Measurements from ENCODE around the gene ARL16.

The ARL16 gene

GRCh38 chr17:81695211-81695610 is 11.6 kb upstream of the ARL16 start:
- TF ChIP-seq, protein P1, sequence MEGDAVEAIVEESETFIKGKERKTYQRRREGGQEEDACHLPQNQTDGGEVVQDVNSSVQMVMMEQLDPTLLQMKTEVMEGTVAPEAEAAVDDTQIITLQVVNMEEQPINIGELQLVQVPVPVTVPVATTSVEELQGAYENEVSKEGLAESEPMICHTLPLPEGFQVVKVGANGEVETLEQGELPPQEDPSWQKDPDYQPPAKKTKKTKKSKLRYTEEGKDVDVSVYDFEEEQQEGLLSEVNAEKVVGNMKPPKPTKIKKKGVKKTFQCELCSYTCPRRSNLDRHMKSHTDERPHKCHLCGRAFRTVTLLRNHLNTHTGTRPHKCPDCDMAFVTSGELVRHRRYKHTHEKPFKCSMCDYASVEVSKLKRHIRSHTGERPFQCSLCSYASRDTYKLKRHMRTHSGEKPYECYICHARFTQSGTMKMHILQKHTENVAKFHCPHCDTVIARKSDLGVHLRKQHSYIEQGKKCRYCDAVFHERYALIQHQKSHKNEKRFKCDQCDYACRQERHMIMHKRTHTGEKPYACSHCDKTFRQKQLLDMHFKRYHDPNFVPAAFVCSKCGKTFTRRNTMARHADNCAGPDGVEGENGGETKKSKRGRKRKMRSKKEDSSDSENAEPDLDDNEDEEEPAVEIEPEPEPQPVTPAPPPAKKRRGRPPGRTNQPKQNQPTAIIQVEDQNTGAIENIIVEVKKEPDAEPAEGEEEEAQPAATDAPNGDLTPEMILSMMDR (IDR thresholded peaks at IDR 0.05; ENCODE audit: low read depth, low read length), result no peak
- no peak overlapping the region for H3K4me3 ChIP-seq (ENCODE audit: low read depth, low read length)
- DNase-seq (ENCODE audit: low read depth, low spot score), result no peak
- in situ Hi-C loops (cut with HindIII; ENCODE audit: low sequenced_read_pairs), result no loop called here

- TF ChIP-seq, protein P1 (IDR thresholded peaks at IDR 0.05; ENCODE audit: low read depth, low read length), result no peak
- DNase-seq (ENCODE audit: low read depth, low spot score), result no peak
- H3K4me3 ChIP-seq (ENCODE audit: low read depth, low read length), result no peak overlapping the region
- in situ Hi-C loops (cut with HindIII; ENCODE audit: low sequenced_read_pairs), result no loop called here
Observed at GRCh38 chr17:81694810-81695209, 11.2 kb upstream of the ARL16 start.

DNA sequence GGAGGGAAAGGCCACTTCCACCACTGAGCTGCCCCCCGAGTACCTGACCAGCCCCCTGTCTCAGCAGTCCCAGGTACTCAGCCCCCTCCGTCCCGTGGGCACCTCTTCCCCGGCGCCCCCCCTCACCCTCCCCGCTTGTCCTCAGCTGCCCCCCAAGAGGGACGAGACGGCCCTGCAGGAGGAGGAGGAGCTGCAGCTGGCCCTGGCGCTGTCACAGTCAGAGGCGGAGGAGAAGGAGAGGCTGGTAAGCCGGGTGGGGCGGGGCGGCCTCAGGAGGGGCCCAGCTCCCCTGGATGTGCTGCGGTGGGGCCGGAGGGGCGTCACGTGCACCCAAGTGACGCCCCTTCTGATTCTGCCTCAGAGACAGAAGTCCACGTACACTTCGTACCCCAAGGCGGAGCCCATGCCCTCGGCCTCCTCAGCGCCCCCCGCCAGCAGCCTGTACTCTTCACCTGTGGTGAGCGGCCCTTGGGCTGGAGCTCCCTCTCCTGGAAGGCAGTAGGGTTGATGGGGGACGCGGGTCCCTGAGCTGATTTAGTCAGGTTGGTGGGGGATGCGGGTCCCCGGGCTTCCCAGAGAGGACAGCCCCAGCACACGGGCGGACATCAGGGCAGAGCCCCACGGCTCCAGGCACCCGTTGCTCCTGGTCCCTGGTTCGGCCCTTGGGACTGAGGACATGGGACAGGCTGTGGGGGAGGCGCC is 10.1 kb upstream of the ARL16 start:
- TF ChIP-seq, protein P1 (IDR thresholded peaks at IDR 0.05; ENCODE audit: low read depth, low read length), result no peak
- DNase-seq (ENCODE audit: low read depth, low spot score), result no peak
- H3K4me3 ChIP-seq (ENCODE audit: low read depth, low read length), result no peak overlapping the region
- in situ Hi-C loops (cut with HindIII; ENCODE audit: low sequenced_read_pairs), result no loop called here

DNA sequence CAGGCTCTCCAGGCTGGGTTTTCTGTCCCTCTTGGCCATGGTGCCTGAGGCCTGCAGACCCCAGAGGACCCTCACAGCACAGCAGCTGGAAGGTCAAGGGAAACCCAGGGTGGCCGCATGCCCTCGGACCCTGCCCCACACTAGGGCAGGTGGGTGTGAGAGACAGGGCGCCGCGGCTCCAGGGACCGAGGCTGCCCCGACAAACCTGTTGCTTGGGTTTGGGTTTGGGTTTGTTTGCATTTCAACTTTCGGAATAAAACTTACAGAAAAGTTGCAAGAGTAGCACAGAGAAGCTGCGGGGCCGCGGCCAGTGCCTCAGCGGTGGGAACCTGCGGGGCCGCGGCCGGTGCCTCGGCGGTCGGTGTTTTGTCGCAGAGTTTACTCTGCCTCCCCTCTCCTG is 8.0 kb upstream of the ARL16 start:
- in situ Hi-C loops (cut with HindIII; ENCODE audit: low sequenced_read_pairs), result no loop called here
- H3K4me3 ChIP-seq (ENCODE audit: low read depth, low read length), result no peak overlapping the region
- TF ChIP-seq, protein P1 (IDR thresholded peaks at IDR 0.05; ENCODE audit: low read depth, low read length), result no peak
- no peak for DNase-seq (ENCODE audit: low read depth, low spot score)

DNA sequence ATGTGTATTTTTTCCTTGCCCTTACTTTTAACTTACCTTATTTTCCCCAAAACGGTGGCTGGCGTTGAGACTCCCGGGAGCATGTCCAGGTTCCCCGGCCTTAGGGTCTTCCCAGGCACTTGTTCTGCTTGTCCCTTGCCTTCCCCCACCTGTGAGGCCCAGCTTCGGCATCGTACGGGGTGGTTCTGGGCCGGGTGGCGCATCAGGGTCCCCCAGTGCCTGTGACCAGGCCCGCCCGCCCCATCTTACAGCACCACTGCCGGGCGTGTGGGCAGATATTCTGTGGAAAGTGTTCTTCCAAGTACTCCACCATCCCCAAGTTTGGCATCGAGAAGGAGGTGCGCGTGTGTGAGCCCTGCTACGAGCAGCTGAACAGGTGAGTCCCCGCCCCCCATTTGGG is 7.6 kb upstream of the ARL16 start:
- TF ChIP-seq, protein P1 (IDR thresholded peaks at IDR 0.05; ENCODE audit: low read depth, low read length), result no peak
- DNase-seq (ENCODE audit: low read depth, low spot score), result no peak
- in situ Hi-C loops (cut with HindIII; ENCODE audit: low sequenced_read_pairs), result no loop called here
- no peak overlapping the region for H3K4me3 ChIP-seq (ENCODE audit: low read depth, low read length)

DNA sequence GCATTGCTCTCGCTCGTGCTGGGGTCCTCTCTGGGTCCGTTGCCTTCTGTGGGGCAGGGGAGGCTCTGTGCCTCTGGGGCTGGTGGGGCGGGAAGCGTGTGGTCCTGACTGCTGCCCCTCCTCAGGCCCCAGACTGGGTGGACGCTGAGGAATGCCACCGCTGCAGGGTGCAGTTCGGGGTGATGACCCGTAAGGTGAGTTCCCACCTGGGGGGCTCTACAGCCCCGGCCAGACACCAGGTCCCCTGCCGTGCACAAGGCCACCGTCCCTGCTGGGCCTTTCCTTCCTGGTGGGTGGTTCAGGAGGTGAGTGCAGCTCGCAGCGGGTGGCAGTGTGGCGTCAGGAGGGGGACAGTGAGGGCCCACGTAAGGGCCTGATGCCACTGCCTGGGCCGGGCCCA is 7.0 kb upstream of the ARL16 start:
- TF ChIP-seq, protein P1 (IDR thresholded peaks at IDR 0.05; ENCODE audit: low read depth, low read length), result no peak
- no peak overlapping the region for H3K4me3 ChIP-seq (ENCODE audit: low read depth, low read length)
- no peak for DNase-seq (ENCODE audit: low read depth, low spot score)
- in situ Hi-C loops (cut with HindIII; ENCODE audit: low sequenced_read_pairs), result no loop called here
